Stimulated activated CD8-positive, alpha-beta memory T cell treated with anti-CD3 and anti-CD28 coated beads, Interleukin-7, amount 100 ng/mL, for 48 hours (primary cell): ENCODE results near the gene GCN1.

Source experiments
- DNase-seq, 2 donors: peaks; one replicate each; pipeline ENCODE4 v3.0.0-alpha.2; 2020; ENCODE audit warnings: low read depth in 1 of 2; ENCODE audit errors: extremely low read depth in 1 of 2

GCN1 gene

DNA sequence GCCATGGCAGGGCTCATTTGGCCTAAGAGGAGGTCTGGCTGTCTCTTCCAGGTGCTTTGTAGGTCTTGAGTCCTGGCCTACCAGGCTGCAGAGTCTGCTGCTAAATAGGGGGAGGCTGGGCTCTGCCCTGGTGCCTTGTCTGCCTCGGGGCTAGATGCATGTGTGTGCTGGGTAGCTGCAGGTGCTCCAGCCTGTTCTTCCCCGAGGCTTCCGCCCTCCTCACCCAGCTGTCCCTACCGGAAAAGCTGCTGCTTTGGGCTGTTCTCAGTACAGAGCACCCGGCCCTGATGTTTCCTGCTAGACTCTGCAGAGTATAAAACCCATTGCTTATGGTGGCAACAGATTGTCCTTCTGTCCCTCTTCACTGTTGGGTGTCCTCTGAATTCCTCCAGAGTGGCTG, 115.6 kb downstream of the GCN1 start:
- DNase-seq: no peak

DNA sequence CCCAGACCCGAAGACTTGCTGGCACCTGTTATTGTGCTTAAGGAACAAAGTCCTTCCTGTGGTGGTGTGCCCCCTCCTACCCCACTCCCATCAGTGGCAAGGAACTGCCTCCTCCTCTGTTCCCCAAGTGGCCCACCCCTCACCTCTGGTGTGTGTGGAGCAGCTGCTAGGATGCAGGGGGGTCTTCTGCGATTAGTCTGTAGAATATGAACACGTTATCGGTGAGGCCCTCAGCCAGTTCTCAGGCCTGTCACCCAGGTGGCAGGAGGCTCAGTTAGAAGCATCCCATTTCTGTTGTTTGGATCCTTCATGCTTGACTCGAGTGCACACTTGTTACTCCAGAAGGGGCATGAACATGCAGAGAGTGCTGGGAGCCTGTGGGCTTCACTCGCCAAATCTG, 117.3 kb downstream of the GCN1 start:
- DNase-seq: no peak
